C4-2B (cell line): Measurements from ENCODE around the gene GRIN3B.

Experiments
- CTCF ChIP-seq: fragments of 450-650 bp; conservative IDR thresholded peaks from 2 replicates; pipeline ENCODE4 v1.5.1; 2017; ENCODE audit warnings: mild to moderate bottlenecking
- ZFX ChIP-seq: fragments of 450-650 bp; IDR thresholded peaks from 2 replicates; pipeline ENCODE4 v1.6.1; 2017

- TF ChIP-seq CTCF = no peak
- no peak for TF ChIP-seq ZFX
Observed at GRCh38 chr19:1035998-1036621, 35.9 kb downstream of the GRIN3B start.
